ENCODE results near the gene SLFN12.
"Not testable (repeated sequence)": the region's sequence is repeated elsewhere in the genome, so short reads cannot be mapped to it uniquely, and the experiment has no call there.

The SLFN12 gene

GRCh38 chr17:35406568-35406967 is 25.7 kb downstream of the SLFN12 start:
- Histone ChIP-seq H3K27me3 (ENCODE audit: insufficient read depth, insufficient read length) (no peaks in the 10 kb centered on the region), H3K4me1 (ENCODE audit: insufficient read depth, insufficient read length) (no peaks in the 10 kb centered on the region), H3K4me3 (ENCODE audit: insufficient read length, low read depth) (no peak overlapping the region), H3K36me3 (ENCODE audit: insufficient read depth, insufficient read length, low read length) (no peaks in the 10 kb centered on the region), H3K9ac (ENCODE audit: insufficient read length, low read depth) (no peak overlapping the region), H3K9me3 (ENCODE audit: insufficient read depth, low read length) (no peaks in the 10 kb centered on the region)
- TF ChIP-seq YY1 (IDR thresholded peaks at IDR 0.05; ENCODE audit: insufficient read depth, insufficient read length) (no peak), SUZ12 (IDR thresholded peaks at IDR 0.05; ENCODE audit: extremely low read depth, insufficient read depth, insufficient read length) (no peak), ZNF274 (IDR thresholded peaks at IDR 0.05; ENCODE audit: low read depth, low read length) (no peak)
- DNase-seq (ENCODE audit: low read depth, low spot score) = no peak

GRCh38 chr17:35404360-35404759 is 27.9 kb downstream of the SLFN12 start:
- H3K4me3 ChIP-seq (ENCODE audit: insufficient read length, low read depth) = no peak overlapping the region
- DNase-seq (ENCODE audit: low read depth, low spot score) = no peak
- H3K36me3 ChIP-seq (ENCODE audit: insufficient read depth, insufficient read length, low read length) = no peaks in the 10 kb centered on the region
- no peak overlapping the region for H3K9ac ChIP-seq (ENCODE audit: insufficient read length, low read depth)
- TF ChIP-seq SUZ12 (IDR thresholded peaks at IDR 0.05; ENCODE audit: extremely low read depth, insufficient read depth, insufficient read length) (no peak), YY1 (IDR thresholded peaks at IDR 0.05; ENCODE audit: insufficient read depth, insufficient read length) (no peak), ZNF274 (IDR thresholded peaks at IDR 0.05; ENCODE audit: low read depth, low read length) (no peak)
- H3K4me1 ChIP-seq (ENCODE audit: insufficient read depth, insufficient read length) = no peaks in the 10 kb centered on the region
- no peaks in the 10 kb centered on the region for H3K9me3 ChIP-seq (ENCODE audit: insufficient read depth, low read length)
- H3K27me3 ChIP-seq (ENCODE audit: insufficient read depth, insufficient read length) = no peaks in the 10 kb centered on the region

GRCh38 chr17:35393783-35394182 is 38.5 kb downstream of the SLFN12 start:
- H3K9me3 ChIP-seq (ENCODE audit: insufficient read depth, low read length); H3K36me3 ChIP-seq (ENCODE audit: insufficient read depth, insufficient read length, low read length); H3K4me1 ChIP-seq (ENCODE audit: insufficient read depth, insufficient read length); H3K4me3 ChIP-seq (ENCODE audit: insufficient read length, low read depth); DNase-seq (ENCODE audit: low read depth, low spot score); H3K27me3 ChIP-seq (ENCODE audit: insufficient read depth, insufficient read length); H3K9ac ChIP-seq (ENCODE audit: insufficient read length, low read depth): not testable (repeated sequence)

GRCh38 chr17:35390663-35391062 is 41.6 kb downstream of the SLFN12 start:
- Histone ChIP-seq H3K36me3 (ENCODE audit: insufficient read depth, insufficient read length, low read length) (no peaks in the 10 kb centered on the region), H3K4me3 (ENCODE audit: insufficient read length, low read depth) (no peak overlapping the region), H3K27me3 (ENCODE audit: insufficient read depth, insufficient read length) (no peaks in the 10 kb centered on the region), H3K9ac (ENCODE audit: insufficient read length, low read depth) (no peak overlapping the region), H3K4me1 (ENCODE audit: insufficient read depth, insufficient read length) (no peaks in the 10 kb centered on the region), H3K9me3 (ENCODE audit: insufficient read depth, low read length) (peaks cover 6% of the 10 kb centered on the region)
- no peak for DNase-seq (ENCODE audit: low read depth, low spot score)
- TF ChIP-seq SUZ12 (IDR thresholded peaks at IDR 0.05; ENCODE audit: extremely low read depth, insufficient read depth, insufficient read length) (no peak), ZNF274 (IDR thresholded peaks at IDR 0.05; ENCODE audit: low read depth, low read length) (no peak), YY1 (IDR thresholded peaks at IDR 0.05; ENCODE audit: insufficient read depth, insufficient read length) (no peak)

- DNase-seq (ENCODE audit: low read depth, low spot score) = no peak
- no peak for TF ChIP-seq YY1 (IDR thresholded peaks at IDR 0.05; ENCODE audit: insufficient read depth, insufficient read length)
- TF ChIP-seq SUZ12 (IDR thresholded peaks at IDR 0.05; ENCODE audit: extremely low read depth, insufficient read depth, insufficient read length) = no peak
- TF ChIP-seq ZNF274 (IDR thresholded peaks at IDR 0.05; ENCODE audit: low read depth, low read length) = no peak
Measured at GRCh38 chr17:35390156-35390555, 42.1 kb downstream of the SLFN12 start.

GRCh38 chr17:35387496-35387895 is 44.8 kb downstream of the SLFN12 start:
- no peaks in the 10 kb centered on the region; the same call in 1 of the 2 replicates for H3K9me3 ChIP-seq (ENCODE audit: insufficient read depth, low read length)
- H3K27me3 ChIP-seq (ENCODE audit: insufficient read depth, insufficient read length) = no peaks in the 10 kb centered on the region
- no peaks in the 10 kb centered on the region for H3K36me3 ChIP-seq (ENCODE audit: insufficient read depth, insufficient read length, low read length)
- no peak overlapping the region for H3K9ac ChIP-seq (ENCODE audit: insufficient read length, low read depth)
- TF ChIP-seq ZNF274 (IDR thresholded peaks at IDR 0.05; ENCODE audit: low read depth, low read length) = no peak
- no peak for TF ChIP-seq YY1 (IDR thresholded peaks at IDR 0.05; ENCODE audit: insufficient read depth, insufficient read length)
- TF ChIP-seq SUZ12 (IDR thresholded peaks at IDR 0.05; ENCODE audit: extremely low read depth, insufficient read depth, insufficient read length) = no peak
- H3K4me3 ChIP-seq (ENCODE audit: insufficient read length, low read depth) = no peak overlapping the region
- no peaks in the 10 kb centered on the region for H3K4me1 ChIP-seq (ENCODE audit: insufficient read depth, insufficient read length)
- no peak for DNase-seq (ENCODE audit: low read depth, low spot score)

More at GRCh38 chr17:35390156-35390555, 42.1 kb downstream of the SLFN12 start:
- Histone ChIP-seq H3K9ac (ENCODE audit: insufficient read length, low read depth) (no peak overlapping the region), H3K4me1 (ENCODE audit: insufficient read depth, insufficient read length) (no peaks in the 10 kb centered on the region), H3K9me3 (ENCODE audit: insufficient read depth, low read length) (peaks cover 6% of the 10 kb centered on the region), H3K36me3 (ENCODE audit: insufficient read depth, insufficient read length, low read length) (no peaks in the 10 kb centered on the region), H3K4me3 (ENCODE audit: insufficient read length, low read depth) (no peak overlapping the region), H3K27me3 (ENCODE audit: insufficient read depth, insufficient read length) (no peaks in the 10 kb centered on the region)

GRCh38 chr17:35377706-35378105 is 54.6 kb downstream of the SLFN12 start:
- no peak for DNase-seq (ENCODE audit: low read depth, low spot score)
- Histone ChIP-seq H3K9ac (ENCODE audit: insufficient read length, low read depth) (no peak overlapping the region), H3K4me3 (ENCODE audit: insufficient read length, low read depth) (no peak overlapping the region), H3K27me3 (ENCODE audit: insufficient read depth, insufficient read length) (peaks cover 37% of the 10 kb centered on the region), H3K9me3 (ENCODE audit: insufficient read depth, low read length) (no peaks in the 10 kb centered on the region), H3K36me3 (ENCODE audit: insufficient read depth, insufficient read length, low read length) (no peaks in the 10 kb centered on the region), H3K4me1 (ENCODE audit: insufficient read depth, insufficient read length) (no peaks in the 10 kb centered on the region)
- TF ChIP-seq YY1 (IDR thresholded peaks at IDR 0.05; ENCODE audit: insufficient read depth, insufficient read length) = no peak
- TF ChIP-seq ZNF274 (IDR thresholded peaks at IDR 0.05; ENCODE audit: low read depth, low read length) = no peak
- no peak for TF ChIP-seq SUZ12 (IDR thresholded peaks at IDR 0.05; ENCODE audit: extremely low read depth, insufficient read depth, insufficient read length)

- H3K9ac ChIP-seq (ENCODE audit: insufficient read length, low read depth) = no peak overlapping the region
- no peak for TF ChIP-seq YY1 (IDR thresholded peaks at IDR 0.05; ENCODE audit: insufficient read depth, insufficient read length)
- TF ChIP-seq ZNF274 (IDR thresholded peaks at IDR 0.05; ENCODE audit: low read depth, low read length) = no peak
- TF ChIP-seq SUZ12 (IDR thresholded peaks at IDR 0.05; ENCODE audit: extremely low read depth, insufficient read depth, insufficient read length) = no peak
- no peaks in the 10 kb centered on the region for H3K4me1 ChIP-seq (ENCODE audit: insufficient read depth, insufficient read length)
- DNase-seq (ENCODE audit: low read depth, low spot score) = no peak
- no peaks in the 10 kb centered on the region for H3K9me3 ChIP-seq (ENCODE audit: insufficient read depth, low read length)
- peaks cover 43% of the 10 kb centered on the region for H3K27me3 ChIP-seq (ENCODE audit: insufficient read depth, insufficient read length)
- no peak overlapping the region for H3K4me3 ChIP-seq (ENCODE audit: insufficient read length, low read depth)
- no peaks in the 10 kb centered on the region for H3K36me3 ChIP-seq (ENCODE audit: insufficient read depth, insufficient read length, low read length)
Measured at GRCh38 chr17:35377068-35377467, 55.2 kb downstream of the SLFN12 start.
